ENCODE results near the gene WDR26.

GRCh38 chr1:224390517-224390916, 44.1 kb downstream of the WDR26 start:
- TF ChIP-seq CTCF (IDR thresholded peaks at IDR 0.05; ENCODE audit: insufficient read depth, low read depth, low read length), result no peak
- TF ChIP-seq EZH2 (IDR thresholded peaks at IDR 0.05; ENCODE audit: insufficient read depth, low read length), result no peak
